Upper lobe of left lung (tissue), 6 donors: ENCODE measurements around the gene TRNP1. TPM values are rescaled to one million over a fixed set of nuclear protein-coding genes. Genes with fewer than 3 reads are reported as not detected.

ENCODE experiments used
- ATAC-seq, 2 donors: fragments of 200-7000 bp; cut with Tn5 transposase; one replicate each; pipeline ENCODE4 v1.9.1; 2022; ENCODE audit warnings: mild to moderate bottlenecking in 2 of 2, moderate library complexity in 2 of 2; ENCODE audit not compliant: low FRiP score in 2 of 2
- DNase-seq, 2 donors: peaks; one replicate each; pipeline ENCODE4 v3.0.0-alpha.2; 2019 to 2020
- H3K27ac ChIP-seq, 4 donors: fragments of 200-600 bp; sonication (generic); one replicate each; pipeline ENCODE4 v1.5.1; 2016 to 2019
- H3K27me3 ChIP-seq, 4 donors: fragments of 200-600 bp; sonication (generic); one replicate each; pipeline ENCODE4 v1.5.1; 2017 to 2019
- H3K36me3 ChIP-seq, 4 donors: fragments of 200-600 bp; sonication (generic); one replicate each; pipeline ENCODE4 v1.5.1; 2016 to 2019
- H3K4me1 ChIP-seq, 4 donors: fragments of 200-600 bp; sonication (generic); one replicate each; pipeline ENCODE4 v1.5.1; 2018 to 2019
- H3K4me3 ChIP-seq, 4 donors: fragments of 200-600 bp; sonication (generic); one replicate each; pipeline ENCODE4 v1.5.1; 2017 to 2019; ENCODE audit warnings: mild to moderate bottlenecking in 2 of 4, moderate library complexity in 1 of 4
- H3K9me3 ChIP-seq, 4 donors: fragments of 200-600 bp; sonication (generic); one replicate each; pipeline ENCODE4 v1.5.1; 2018 to 2019
- CTCF ChIP-seq, 6 experiments: fragments of 450-650 bp in 4 of 6; fragments of 200-600 bp in 2 of 6; sonication (generic) in 2 of 6; IDR thresholded peaks; one replicate each; pipeline ENCODE4 v1.5.1; 2016 to 2019; ENCODE audit warnings: antibody characterized with exemption in 6 of 6
- EP300 ChIP-seq, 4 donors: sonication (generic); formaldehyde crosslinking; IDR thresholded peaks; one replicate each; pipeline ENCODE4 v1.5.1; 2017; ENCODE audit warnings: antibody characterized with exemption in 4 of 4, control low read depth in 2 of 4
- POLR2A ChIP-seq, 4 donors: fragments of 450-650 bp; IDR thresholded peaks; one replicate each; pipeline ENCODE4 v1.5.1; 2016 to 2017; ENCODE audit warnings: antibody characterized with exemption in 4 of 4, mild to moderate bottlenecking in 2 of 4
- POLR2AphosphoS5 ChIP-seq, 2 donors: sonication (generic); formaldehyde crosslinking; IDR thresholded peaks; one replicate each; pipeline ENCODE4 v1.5.1; 2017; ENCODE audit warnings: antibody characterized with exemption in 2 of 2
- WGBS, 2 donors: methylation state at CpG; one replicate each; pipeline ENCODE4 v1.1.5; 2017 to 2018; 5-methylcytosine and 5-hydroxymethylcytosine counted together
- total RNA-seq, 6 donors: library from RNA; depleted of rRNA in 4 of 6; stranded (reverse); fragments of >200 nt in 4 of 6; gene quantifications; one replicate each; pipeline versions ENCODE4 v1.1.0 to v1.2.1, GENCODE V29; 2016 to 2021
- donor health status: DM: no; HTN: no; CAD: no; lungs with moderate emphysema.
- donor health status: DM: no; HTN: yes; CAD: no; lungs with severe emphysema.

Gene TRNP1
- total RNA-seq, 6 donors from 2014 or later, result 9.1 to 38.0 (median 26.0) TPM

GRCh38 chr1:27011058-27011764 lies 17.7 kb downstream of the TRNP1 start:
- 61 to 64% methylated on average over 7 to 15 of the region's 15 CpGs for WGBS, 2 donors
- Histone ChIP-seq H3K36me3 (peaks cover 0 to 6% (median under 1%) of the 10 kb centered on the region in 4 donors), H3K27ac (peak overlapping the region; percentile 83 to 89 (median 86)), H3K9me3 (no peaks in the 10 kb centered on the region), H3K27me3 (no peaks in the 10 kb centered on the region), H3K4me3 (peak overlapping the region in 3 of 4 donors; percentile 59 to 63 (median 62)), H3K4me1 (peaks cover 9 to 57% (median 41%) of the 10 kb centered on the region in 4 donors)
- ATAC-seq (peak in 1 of 2 donors; percentile 60), DNase-seq (peak in 1 of 2 donors; percentile 89)
- peak; percentile 24 to 56 for TF ChIP-seq POLR2AphosphoS5 (IDR thresholded peaks at IDR 0.05)
- TF ChIP-seq EP300 (IDR thresholded peaks at IDR 0.05), result no peak
- peak in 2 of 4 donors; percentile 21 to 32 for TF ChIP-seq POLR2A (IDR thresholded peaks at IDR 0.05)

GRCh38 chr1:27011976-27012563 lies 18.6 kb downstream of the TRNP1 start:
- ATAC-seq (no peak), DNase-seq (no peak)
- H3K4me3 ChIP-seq, result peak overlapping the region; percentile 39 to 63 (median 60)
- 21 to 49% methylated on average over 9 to 23 of the region's 24 CpGs for WGBS, 2 donors
- no peaks in the 10 kb centered on the region for H3K27me3 ChIP-seq
- no peak for TF ChIP-seq POLR2A (IDR thresholded peaks at IDR 0.05)
- no peak for TF ChIP-seq POLR2AphosphoS5 (IDR thresholded peaks at IDR 0.05)
- TF ChIP-seq CTCF (IDR thresholded peaks at IDR 0.05), result peak in 1 of 6 experiments; percentile 7
- no peak for TF ChIP-seq EP300 (IDR thresholded peaks at IDR 0.05)
- peak overlapping the region; percentile 83 to 89 (median 86) for H3K27ac ChIP-seq
- H3K4me1 ChIP-seq, result peaks cover 9 to 50% (median 36%) of the 10 kb centered on the region in 4 donors
- H3K36me3 ChIP-seq, result no peaks in the 10 kb centered on the region
- no peaks in the 10 kb centered on the region for H3K9me3 ChIP-seq

- Histone ChIP-seq H3K36me3 (no peaks in the 10 kb centered on the region), H3K4me3 (no peak overlapping the region), H3K27me3 (no peaks in the 10 kb centered on the region), H3K27ac (no peak overlapping the region), H3K9me3 (no peaks in the 10 kb centered on the region), H3K4me1 (peaks cover 6 to 25% (median 17%) of the 10 kb centered on the region in 4 donors)
- no peak for DNase-seq
- WGBS, 2 donors, result 26 to 75% methylated on average over 1 to 2 of the region's 3 CpGs
- ATAC-seq, result no peak
- TF ChIP-seq POLR2A (IDR thresholded peaks at IDR 0.05) (no peak), CTCF (IDR thresholded peaks at IDR 0.05) (no peak), POLR2AphosphoS5 (IDR thresholded peaks at IDR 0.05) (no peak), EP300 (IDR thresholded peaks at IDR 0.05) (no peak)
Observed at GRCh38 chr1:27015260-27015659, 21.8 kb downstream of the TRNP1 start.

GRCh38 chr1:27016376-27016775 lies 22.9 kb downstream of the TRNP1 start:
- ATAC-seq, result no peak
- Histone ChIP-seq H3K27ac (no peak overlapping the region), H3K27me3 (no peaks in the 10 kb centered on the region), H3K36me3 (no peaks in the 10 kb centered on the region), H3K9me3 (no peaks in the 10 kb centered on the region), H3K4me1 (peaks cover 6 to 14% (median 9%) of the 10 kb centered on the region in 4 donors), H3K4me3 (no peak overlapping the region)
- TF ChIP-seq POLR2AphosphoS5 (IDR thresholded peaks at IDR 0.05) (no peak), EP300 (IDR thresholded peaks at IDR 0.05) (no peak), CTCF (IDR thresholded peaks at IDR 0.05) (no peak), POLR2A (IDR thresholded peaks at IDR 0.05) (no peak)
- WGBS, 2 donors, result 89 to 100% methylated on average over 1 of the region's 1 CpG
- no peak for DNase-seq

GRCh38 chr1:27017207-27017606 lies 23.7 kb downstream of the TRNP1 start:
- 84 to 92% methylated on average over 4 of the region's 4 CpGs for WGBS, 2 donors
- DNase-seq (no peak), ATAC-seq (no peak)

More at GRCh38 chr1:27017207-27017606, 23.7 kb downstream of the TRNP1 start:
- Histone ChIP-seq H3K4me3 (no peak overlapping the region), H3K4me1 (peaks cover 6 to 10% (median 7%) of the 10 kb centered on the region in 4 donors), H3K36me3 (no peaks in the 10 kb centered on the region), H3K9me3 (no peaks in the 10 kb centered on the region), H3K27me3 (no peaks in the 10 kb centered on the region), H3K27ac (no peak overlapping the region)
- TF ChIP-seq POLR2A (IDR thresholded peaks at IDR 0.05), result no peak
- TF ChIP-seq POLR2AphosphoS5 (IDR thresholded peaks at IDR 0.05), result no peak
- no peak for TF ChIP-seq CTCF (IDR thresholded peaks at IDR 0.05)
- no peak for TF ChIP-seq EP300 (IDR thresholded peaks at IDR 0.05)
